Superior temporal gyrus (tissue), 1 donor: ENCODE data around the gene FAM117B.
"Not testable (repeated sequence)": the region's sequence is repeated elsewhere in the genome, so short reads cannot be mapped to it uniquely, and the experiment has no call there.

Experiments used
- DNase-seq: peaks from one replicate; pipeline ENCODE4 v3.0.0-alpha.2; 2016; ENCODE audit errors: extremely low spot score

FAM117B gene

GRCh38 chr2:202703091-202703490 lies 68.3 kb downstream of the FAM117B start:
- DNase-seq, result no peak

GRCh38 chr2:202704248-202704647 lies 69.5 kb downstream of the FAM117B start:
- DNase-seq, result no peak

GRCh38 chr2:202705446-202706020 lies 70.8 kb downstream of the FAM117B start:
- DNase-seq, result no peak

GRCh38 chr2:202714971-202715935 lies 80.5 kb downstream of the FAM117B start:
- DNase-seq, result not testable (repeated sequence)

GRCh38 chr2:202716114-202716718 lies 81.4 kb downstream of the FAM117B start:
- no peak for DNase-seq

- no peak for DNase-seq
Observed at GRCh38 chr2:202716953-202717597, 82.3 kb downstream of the FAM117B start.

- no peak for DNase-seq
Observed at GRCh38 chr2:202717598-202718310, 83.0 kb downstream of the FAM117B start.

GRCh38 chr2:202718614-202719013 lies 83.8 kb downstream of the FAM117B start:
- no peak for DNase-seq

- DNase-seq, result no peak
Observed at GRCh38 chr2:202720226-202720625, 85.5 kb downstream of the FAM117B start.

GRCh38 chr2:202721621-202722020 lies 86.9 kb downstream of the FAM117B start:
- no peak for DNase-seq

- DNase-seq, result no peak
Observed at GRCh38 chr2:202723746-202724145, 89.0 kb downstream of the FAM117B start.

- DNase-seq, result no peak
Observed at GRCh38 chr2:202726070-202726469, 91.3 kb downstream of the FAM117B start.

GRCh38 chr2:202736826-202737225 lies 102.1 kb downstream of the FAM117B start:
- no peak for DNase-seq

- DNase-seq, result no peak
Observed at GRCh38 chr2:202743613-202744012, 108.8 kb downstream of the FAM117B start.

GRCh38 chr2:202749477-202749876 lies 114.7 kb downstream of the FAM117B start:
- no peak for DNase-seq

GRCh38 chr2:202750763-202751427 lies 116.1 kb downstream of the FAM117B start:
- DNase-seq, result no peak

GRCh38 chr2:202752071-202752470 lies 117.3 kb downstream of the FAM117B start:
- no peak for DNase-seq

GRCh38 chr2:202754936-202755335 lies 120.2 kb downstream of the FAM117B start:
- DNase-seq, result no peak

- no peak for DNase-seq
Observed at GRCh38 chr2:202756598-202756997, 121.8 kb downstream of the FAM117B start.

- DNase-seq, result no peak
Observed at GRCh38 chr2:202757339-202757738, 122.6 kb downstream of the FAM117B start.

GRCh38 chr2:202758128-202758527 lies 123.4 kb downstream of the FAM117B start:
- no peak for DNase-seq
